H1 (cell line): Measurements from ENCODE around the gene SPN. TPM values are rescaled to one million over a fixed set of nuclear protein-coding genes. Genes with fewer than 3 reads are reported as not detected.

Experiments used
- CBX5 ChIP-seq: fragments of 300-800, 300-1000 bp; sonication (generic); IDR thresholded peaks from 2 replicates; pipeline ENCODE4 v1.7.1; 2016; ENCODE audit warnings: antibody characterized with exemption, low read length, low read depth
- E2F6 ChIP-seq: IDR thresholded peaks from 2 replicates; pipeline ENCODE4 v1.6.1; 2012; ENCODE audit warnings: inconsistent platforms
- EP300 ChIP-seq, 2 experiments: IDR thresholded peaks; 1 replicate in 1 of 2; 2 replicates in 1 of 2; pipeline ENCODE4 v1.6.1; 2011 to 2012; ENCODE audit warnings: low read depth in 2 of 2, low read length in 2 of 2, mild to moderate bottlenecking in 2 of 2, borderline replicate concordance in 1 of 2, inconsistent platforms in 1 of 2, moderate library complexity in 1 of 2
- GTF2F1 ChIP-seq: IDR thresholded peaks from 2 replicates; pipeline ENCODE4 v1.6.1; 2012; ENCODE audit warnings: low read depth, low read length, improper control_type of control experiment, borderline replicate concordance
- JUND ChIP-seq: IDR thresholded peaks from 2 replicates; pipeline ENCODE4 v1.6.1; 2011; ENCODE audit warnings: mild to moderate bottlenecking, improper control_type of control experiment, low read length
- SAP30 ChIP-seq: fragments of 300-600 bp; sonication (generic); IDR thresholded peaks from 2 replicates; pipeline ENCODE4 v1.7.1; 2012; ENCODE audit warnings: low read length, moderate library complexity, mild to moderate bottlenecking, inconsistent platforms; ENCODE audit not compliant: insufficient read depth, insufficient replicate concordance
- SIRT6 ChIP-seq: IDR thresholded peaks from one replicate; pipeline ENCODE4 v1.7.1; 2012; ENCODE audit warnings: low read length, inconsistent platforms
- polyA plus RNA-seq, 7 experiments: library from polyadenylated mRNA; depleted of rRNA in 3 of 7; stranded (reverse) in 5 of 7; unstranded in 2 of 7; fragments of >200 nt in 5 of 7; fragments of 200-250 nt in 2 of 7; gene quantifications; 1 replicate in 5 of 7; 2 replicates in 1 of 7; 4 replicates in 1 of 7; pipeline versions ENCODE4 v1.2.1 to v1.2.3, GENCODE V29; 2011 to 2013; ENCODE audit warnings: missing spikeins in 2 of 7, mixed read lengths in 2 of 7
- total RNA-seq: library from RNA; stranded (reverse); fragmentation: NEBNext Ultra II Directional; extraction: Animal tissue kit (Norgen Biotek cat#: 25700); gene quantifications from 2 replicates; pipeline ENCODE4 v1.2.1, GENCODE V29; 2021

Gene SPN
- total and polyA plus RNA-seq, 2 of the 8 experiments (the other 6 are each of a cell fraction or from before 2014, with no cell fraction given): 1.5 to 1.8 TPM

- TF ChIP-seq GTF2F1 (no peak), EP300 (IDR thresholded peaks at IDR 0.05; ENCODE audit: borderline replicate concordance in 1 of 2, low read depth in 2 of 2, low read length in 2 of 2) (no peak), JUND (no peak), SAP30 (no peak), SIRT6 (no peak), CBX5 (no peak), E2F6 (peak; percentile 36; the same call in 1 of the 2 replicates)
Observed at GRCh38 chr16:29710227-29711219, 47.5 kb downstream of the SPN start (continued).
